Glomerular visceral epithelial cell (primary cell): ENCODE results near the gene AHRR.

ENCODE experiments used
- DNase-seq: peaks from one replicate; pipeline ENCODE4 v3.0.0-alpha.2; 2016; ENCODE audit errors: extremely low spot score

Gene AHRR

GRCh38 chr5:442335-443238 lies 121.1 kb downstream of the AHRR start, which contains the start of gene EXOC3:
Gene EXOC3, plus strand, starts transcription at chr5:443176. Its CDS starts 3,030 bp downstream, at chr5:446206.
- peak; percentile 79 for DNase-seq

GRCh38 chr5:443239-444151 lies 122.0 kb downstream of the AHRR start:
- DNase-seq = no peak

GRCh38 chr5:444226-444625 lies 122.7 kb downstream of the AHRR start:
- no peak for DNase-seq

GRCh38 chr5:445591-445990 lies 124.1 kb downstream of the AHRR start:
- DNase-seq = no peak

GRCh38 chr5:446066-446882 lies 124.8 kb downstream of the AHRR start:
- DNase-seq = no peak

GRCh38 chr5:446883-447263 lies 125.4 kb downstream of the AHRR start:
- peak; percentile 31 for DNase-seq

- DNase-seq = no peak
These were observed 126.0 kb downstream of the AHRR start for GRCh38 chr5:447501-447900.

- DNase-seq = no peak
These were observed 126.7 kb downstream of the AHRR start for GRCh38 chr5:448061-448765.

GRCh38 chr5:448766-449090 lies 127.2 kb downstream of the AHRR start:
- DNase-seq = no peak

GRCh38 chr5:449151-449550 lies 127.6 kb downstream of the AHRR start:
- no peak for DNase-seq

- no peak for DNase-seq
These were observed 130.3 kb downstream of the AHRR start for GRCh38 chr5:451587-452458.

GRCh38 chr5:452978-453710 lies 131.6 kb downstream of the AHRR start:
- no peak for DNase-seq

- no peak for DNase-seq
These were observed 132.4 kb downstream of the AHRR start for GRCh38 chr5:453725-454481.

- DNase-seq = no peak
These were observed 133.4 kb downstream of the AHRR start for GRCh38 chr5:454936-455335.

- DNase-seq = no peak
These were observed 134.3 kb downstream of the AHRR start for GRCh38 chr5:455806-456205.

- no peak for DNase-seq
These were observed 135.1 kb downstream of the AHRR start for GRCh38 chr5:456351-457194.

- no peak for DNase-seq
These were observed 135.9 kb downstream of the AHRR start for GRCh38 chr5:457195-457961.
